HepG2 (cell line): ENCODE measurements around the gene STK32B. TPM values are rescaled to one million over a fixed set of nuclear protein-coding genes. Genes with fewer than 3 reads are reported as not detected.

Source experiments
- ATAC-seq: fragments of 200-7000 bp; cut with Tn5 transposase; 3 replicates; pipeline ENCODE4 v1.9.1; 2020; ENCODE audit warnings: mild to moderate bottlenecking, moderate library complexity
- BruUV-seq: library from RNA; stranded (reverse); fragments of 400-500 nt; replicated peaks from 2 replicates; lab custom pipeline; 2021; lab: Mats Ljungman, UMichigan
- CTCF ChIA-PET: fragments of 300-600 bp; formaldehyde crosslinking; extraction: SDS; loops from one replicate; lab custom pipeline; 2021; ENCODE audit warnings: low total read pairs, inconsistent platforms, low intra/inter-chr PET ratio; lab: Yijun Ruan, JAX
- POLR2A ChIA-PET: fragments of 350-600 bp; sonication (Branson Sonifier 250); formaldehyde crosslinking; loops from one replicate; lab custom pipeline; 2020; ENCODE audit warnings: antibody characterized with exemption, inconsistent platforms; lab: Yijun Ruan, JAX
- DNase-seq: peaks from one replicate; pipeline ENCODE4 v3.0.0-alpha.2; 2015; ENCODE audit warnings: low spot score
- FAIRE-seq: peaks from 3 replicates; lab custom pipeline; 2011; peaks lifted over from hg19 to GRCh38; lab: Jason Lieb, UNC
- H2AFZ ChIP-seq: one replicate; pipeline ENCODE4 v1.6.1; 2011; ENCODE audit warnings: low read length, inconsistent platforms
- H3K27ac ChIP-seq: fragments of 300-600 bp; 3 replicates; pipeline ENCODE4 v1.8.0; 2011; ENCODE audit warnings: mixed run types, mild to moderate bottlenecking, mixed read lengths, low read length, inconsistent platforms; ENCODE audit not compliant: insufficient read depth; ENCODE audit errors: extremely low read length
- H3K27me3 ChIP-seq, 2 experiments: fragments of 200-600 bp in 1 of 2; 2 replicates in 1 of 2; 3 replicates in 1 of 2; pipeline versions ENCODE4 v1.6.0 to v1.8.0; 2011; ENCODE audit warnings: low read length in 2 of 2, mild to moderate bottlenecking in 2 of 2, moderate library complexity in 2 of 2, inconsistent platforms in 1 of 2; ENCODE audit not compliant: insufficient read depth in 2 of 2, control insufficient read depth in 1 of 2
- H3K36me3 ChIP-seq, 2 experiments: fragments of 200-600 bp in 1 of 2; replicated peaks in 1 of 2; 2 replicates in 1 of 2; 3 replicates in 1 of 2; pipeline versions ENCODE4 v1.5.1 to v1.8.0; 2011; ENCODE audit warnings: low read length in 2 of 2, inconsistent platforms in 1 of 2; ENCODE audit not compliant: insufficient read depth in 2 of 2, control insufficient read depth in 1 of 2
- H3K4me1 ChIP-seq: 2 replicates; pipeline ENCODE4 v1.5.1; 2012; ENCODE audit warnings: low read length, inconsistent platforms; ENCODE audit not compliant: insufficient read depth
- H3K4me2 ChIP-seq: 2 replicates; pipeline ENCODE4 v1.6.0; 2011; ENCODE audit warnings: low read depth, low read length, inconsistent platforms
- H3K4me3 ChIP-seq, 3 experiments: fragments of 200-600 bp in 1 of 3; sonication (generic), shearing (Covaris generic) in 1 of 3; replicated peaks in 1 of 3; 2 replicates each; pipeline ENCODE4 v1.5.1; 2011 to 2016; ENCODE audit warnings: low read length in 3 of 3, inconsistent platforms in 2 of 3, low read depth in 2 of 3, mild to moderate bottlenecking in 2 of 3, control low read depth in 1 of 3, mixed read lengths in 1 of 3; ENCODE audit not compliant: insufficient read depth in 1 of 3
- H3K79me2 ChIP-seq: one replicate; pipeline ENCODE4 v1.6.1; 2011; ENCODE audit warnings: low read length, inconsistent platforms; ENCODE audit not compliant: insufficient read depth
- H3K9ac ChIP-seq: 2 replicates; pipeline ENCODE4 v1.6.0; 2011; ENCODE audit warnings: mild to moderate bottlenecking, low read depth, low read length, inconsistent platforms; ENCODE audit not compliant: insufficient read depth
- H3K9me3 ChIP-seq: 2 replicates; pipeline ENCODE4 v1.5.1; 2012; ENCODE audit warnings: mild to moderate bottlenecking, low read length
- H4K20me1 ChIP-seq: 2 replicates; pipeline ENCODE4 v1.6.0; 2011; ENCODE audit warnings: inconsistent platforms, mild to moderate bottlenecking, low read length, moderate library complexity; ENCODE audit not compliant: insufficient read depth
- BHLHE40 ChIP-seq: IDR thresholded peaks from 2 replicates; pipeline ENCODE4 v1.6.1; 2011; ENCODE audit warnings: low read length, improper control_type of control experiment
- SRY ChIP-seq: sonication (generic); formaldehyde crosslinking; IDR thresholded peaks from 2 replicates; pipeline ENCODE4 v1.8.0; 2022; ENCODE audit warnings: mild to moderate bottlenecking, missing genetic modification reagents
- ZBTB1 ChIP-seq: sonication (generic); formaldehyde crosslinking; IDR thresholded peaks from 2 replicates; pipeline ENCODE4 v1.4.0; 2020; ENCODE audit warnings: missing genetic modification reagents, borderline replicate concordance
- ZKSCAN5 ChIP-seq: sonication (generic); formaldehyde crosslinking; IDR thresholded peaks from 2 replicates; pipeline ENCODE4 v1.5.1; 2020; ENCODE audit warnings: mild to moderate bottlenecking, missing genetic modification reagents
- ZNF720 ChIP-seq: sonication (generic); formaldehyde crosslinking; IDR thresholded peaks from 2 replicates; pipeline ENCODE4 v1.4.0; 2020; ENCODE audit warnings: missing genetic modification reagents
- ZNF839 ChIP-seq: sonication (generic); formaldehyde crosslinking; IDR thresholded peaks from 2 replicates; pipeline ENCODE4 v1.4.0; 2020; ENCODE audit warnings: missing genetic modification reagents, mild to moderate bottlenecking, borderline replicate concordance
- ZSCAN30 ChIP-seq: sonication (generic); formaldehyde crosslinking; IDR thresholded peaks from 2 replicates; pipeline ENCODE4 v1.5.0; 2020; ENCODE audit warnings: mild to moderate bottlenecking, missing genetic modification reagents
- WGBS: methylation state at CpG from one replicate; pipeline ENCODE4 v1.1.6; 2017; ENCODE audit warnings: low lambda C conversion rate; 5-methylcytosine and 5-hydroxymethylcytosine counted together
- in situ Hi-C: cut with HindIII; loops from 2 replicates; pipeline ENCODE4 v1.10.0; 2017; ENCODE audit warnings: low pct_unique_long_range_greater_than_20kb; ENCODE audit not compliant: extremely low pct_ligation_motif_present
- intact Hi-C: fragments of 100-400 bp; cut with micrococcal nuclease; formaldehyde crosslinking; loops from one replicate; pipeline ENCODE4 v1.10.0; 2022; ENCODE audit not compliant: unreplicated experiment
- polyA plus RNA-seq, 8 experiments: library from polyadenylated mRNA; depleted of rRNA in 3 of 8; stranded (reverse) in 7 of 8; unstranded in 1 of 8; fragments of >200 nt; fragmentation: Illumina TruSeq in 4 of 8; extraction: Trizol in 4 of 8; gene quantifications; 2 replicates each; pipeline versions ENCODE4 v1.2.1 to v1.2.3, GENCODE V29; 2011 to 2016; ENCODE audit warnings: low read depth in 4 of 8, missing spikeins in 1 of 8, mixed read lengths in 1 of 8; ENCODE audit not compliant: insufficient read depth in 1 of 8
- total RNA-seq, 5 experiments: library from RNA; depleted of rRNA; stranded (reverse); fragments of >200 nt; fragmentation: Illumina TruSeq; extraction: Trizol; gene quantifications; 2 replicates each; pipeline ENCODE4 v1.2.3, GENCODE V29; 2016; ENCODE audit warnings: low read depth in 1 of 5
- TF ChIP-seq, protein P1 (sequence below): IDR thresholded peaks from 2 replicates; pipeline ENCODE4 v1.6.1; 2016; ENCODE audit warnings: low read depth, borderline replicate concordance
- TF ChIP-seq, protein P2 (sequence below): sonication (generic); formaldehyde crosslinking; IDR thresholded peaks from 2 replicates; pipeline ENCODE4 v1.4.0; 2020; ENCODE audit warnings: missing genetic modification reagents; ENCODE audit errors: not compliant biosample characterization
- TF ChIP-seq, protein P3 (sequence below): IDR thresholded peaks from 2 replicates; pipeline ENCODE4 v1.6.1; 2016; ENCODE audit warnings: low read depth

Gene STK32B
- total and polyA plus RNA-seq, 2 of the 13 experiments (the other 11 are each of a cell fraction or from before 2014, with no cell fraction given) = not detected

DNA sequence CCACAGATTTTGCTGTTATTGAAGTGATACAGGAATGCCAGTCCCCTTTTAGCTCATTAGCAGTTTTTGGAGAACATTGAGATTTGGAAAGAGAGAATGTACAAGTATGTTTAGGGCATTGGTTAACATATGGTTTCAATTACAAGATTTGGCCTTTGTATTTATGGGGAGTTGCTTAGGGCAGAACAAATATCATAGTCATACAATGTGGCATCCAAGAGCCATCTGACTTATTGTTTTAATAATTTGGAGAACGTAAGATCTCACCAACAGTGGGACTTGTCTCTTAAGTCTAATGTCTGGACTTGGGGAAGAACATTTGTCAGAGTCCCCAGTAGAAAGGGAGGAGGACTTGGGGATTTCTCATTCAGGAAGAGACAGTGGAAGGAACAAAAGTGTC is 166.1 kb downstream of the STK32B start:
- CTCF ChIA-PET = no interaction called here
- no peak overlapping the region for H3K4me3 ChIP-seq
- FAIRE-seq (no peak), ATAC-seq (no peak), DNase-seq (no peak)
- no TSS peak for BruUV-seq
- peaks cover 21% of the 10 kb centered on the region for H3K9me3 ChIP-seq
- H3K79me2 ChIP-seq = no peaks in the 10 kb centered on the region
- in situ Hi-C loops = no loop called here
- H3K4me2 ChIP-seq = no peak overlapping the region
- no peak overlapping the region for H3K27ac ChIP-seq
- no peak overlapping the region for H3K9ac ChIP-seq
- H4K20me1 ChIP-seq = no peaks in the 10 kb centered on the region
- POLR2A ChIA-PET = no interaction called here
- H3K4me1 ChIP-seq = no peaks in the 10 kb centered on the region
- TF ChIP-seq SRY (CRISPR knock-in tag) (no peak), ZNF839 (CRISPR knock-in tag) (no peak), BHLHE40 (no peak), ZNF720 (CRISPR knock-in tag) (no peak), ZKSCAN5 (no peak), ZBTB1 (CRISPR knock-in tag) (no peak), ZSCAN30 (no peak)
- TF ChIP-seq, protein P1, sequence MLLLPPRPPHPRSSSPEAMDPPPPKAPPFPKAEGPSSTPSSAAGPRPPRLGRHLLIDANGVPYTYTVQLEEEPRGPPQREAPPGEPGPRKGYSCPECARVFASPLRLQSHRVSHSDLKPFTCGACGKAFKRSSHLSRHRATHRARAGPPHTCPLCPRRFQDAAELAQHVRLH (CRISPR knock-in tag) = no peak
- TF ChIP-seq, protein P2, sequence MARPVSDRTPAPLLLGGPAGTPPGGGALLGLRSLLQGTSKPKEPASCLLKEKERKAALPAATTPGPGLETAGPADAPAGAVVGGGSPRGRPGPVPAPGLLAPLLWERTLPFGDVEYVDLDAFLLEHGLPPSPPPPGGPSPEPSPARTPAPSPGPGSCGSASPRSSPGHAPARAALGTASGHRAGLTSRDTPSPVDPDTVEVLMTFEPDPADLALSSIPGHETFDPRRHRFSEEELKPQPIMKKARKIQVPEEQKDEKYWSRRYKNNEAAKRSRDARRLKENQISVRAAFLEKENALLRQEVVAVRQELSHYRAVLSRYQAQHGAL (CRISPR knock-in tag) = no peak
- TF ChIP-seq, protein P3, sequence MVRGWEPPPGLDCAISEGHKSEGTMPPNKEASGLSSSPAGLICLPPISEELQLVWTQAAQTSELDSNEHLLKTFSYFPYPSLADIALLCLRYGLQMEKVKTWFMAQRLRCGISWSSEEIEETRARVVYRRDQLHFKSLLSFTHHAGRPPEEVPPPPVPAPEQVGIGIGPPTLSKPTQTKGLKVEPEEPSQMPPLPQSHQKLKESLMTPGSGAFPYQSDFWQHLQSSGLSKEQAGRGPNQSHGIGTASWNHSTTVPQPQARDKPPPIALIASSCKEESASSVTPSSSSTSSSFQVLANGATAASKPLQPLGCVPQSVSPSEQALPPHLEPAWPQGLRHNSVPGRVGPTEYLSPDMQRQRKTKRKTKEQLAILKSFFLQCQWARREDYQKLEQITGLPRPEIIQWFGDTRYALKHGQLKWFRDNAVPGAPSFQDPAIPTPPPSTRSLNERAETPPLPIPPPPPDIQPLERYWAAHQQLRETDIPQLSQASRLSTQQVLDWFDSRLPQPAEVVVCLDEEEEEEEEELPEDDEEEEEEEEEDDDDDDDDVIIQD = no peak
- TF ChIP-seq, all 625 proteins: peak for 0
- intact Hi-C loops = no loop called here
- no peaks in the 10 kb centered on the region for H3K27me3 ChIP-seq
- WGBS = 0% methylated on average over 1 of the region's 1 CpG
- no peaks in the 10 kb centered on the region for H3K36me3 ChIP-seq
- no peak overlapping the region for H2AFZ ChIP-seq
